Osteoblast (primary cell): ENCODE results near the gene STARD9. TPM values are rescaled to one million over a fixed set of nuclear protein-coding genes. Genes with fewer than 3 reads are reported as not detected.
"Not testable (repeated sequence)": the region's sequence is repeated elsewhere in the genome, so short reads cannot be mapped to it uniquely, and the experiment has no call there.

ENCODE experiments used
- DNase-seq: peaks from one replicate; pipeline ENCODE4 v3.0.0; 2011; ENCODE audit warnings: low spot score, mixed read lengths; ENCODE audit not compliant: insufficient read length; ENCODE audit errors: missing footprints
- H2AFZ ChIP-seq: 2 replicates; pipeline ENCODE4 v1.6.0; 2011; ENCODE audit warnings: mild to moderate bottlenecking, low read length
- H3K27ac ChIP-seq: 2 replicates; pipeline ENCODE4 v1.5.1; 2011; ENCODE audit warnings: mild to moderate bottlenecking, low read depth, low read length, moderate library complexity
- H3K27me3 ChIP-seq: 2 replicates; pipeline ENCODE4 v1.6.0; 2012; ENCODE audit warnings: mild to moderate bottlenecking, control low read depth, inconsistent platforms, low read length, moderate library complexity; ENCODE audit not compliant: insufficient read depth
- H3K36me3 ChIP-seq: 2 replicates; pipeline ENCODE4 v1.5.1; 2011; ENCODE audit warnings: mild to moderate bottlenecking, low read length, control low read depth, moderate library complexity; ENCODE audit not compliant: insufficient read depth
- H3K4me1 ChIP-seq: 2 replicates; pipeline ENCODE4 v1.5.1; 2011; ENCODE audit warnings: mild to moderate bottlenecking, low read length, control low read depth, moderate library complexity; ENCODE audit not compliant: insufficient read depth
- H3K4me2 ChIP-seq: 2 replicates; pipeline ENCODE4 v1.6.0; 2011; ENCODE audit warnings: mild to moderate bottlenecking, low read length; ENCODE audit not compliant: insufficient read depth
- H3K4me3 ChIP-seq: fragments of 200-600 bp; sonication (generic); 3 replicates; pipeline ENCODE4 v1.5.1; 2012; ENCODE audit warnings: mild to moderate bottlenecking, low read length, inconsistent platforms; ENCODE audit not compliant: insufficient read depth
- H3K79me2 ChIP-seq: 2 replicates; pipeline ENCODE4 v1.6.0; 2012; ENCODE audit warnings: mild to moderate bottlenecking, low read length, control low read depth, inconsistent platforms; ENCODE audit not compliant: insufficient read depth
- H3K9me3 ChIP-seq: 2 replicates; pipeline ENCODE4 v1.5.1; 2011; ENCODE audit warnings: low read depth, low read length, control low read depth
- H4K20me1 ChIP-seq: 2 replicates; pipeline ENCODE4 v1.6.0; 2012; ENCODE audit warnings: mild to moderate bottlenecking, low read length, control low read depth; ENCODE audit not compliant: insufficient read depth
- total RNA-seq: library from RNA; depleted of rRNA; stranded (reverse); fragments of >200 nt; gene quantifications from 2 replicates; pipeline ENCODE4 v1.2.3, GENCODE V29; 2012
- TF ChIP-seq, protein P1 (sequence below): IDR thresholded peaks from 2 replicates; pipeline ENCODE4 v1.5.1; 2011; ENCODE audit warnings: mild to moderate bottlenecking, low read depth, low read length, moderate library complexity; ENCODE audit errors: extremely low read depth

The STARD9 gene
- total RNA-seq, 1 donor = 9.4 TPM

DNA sequence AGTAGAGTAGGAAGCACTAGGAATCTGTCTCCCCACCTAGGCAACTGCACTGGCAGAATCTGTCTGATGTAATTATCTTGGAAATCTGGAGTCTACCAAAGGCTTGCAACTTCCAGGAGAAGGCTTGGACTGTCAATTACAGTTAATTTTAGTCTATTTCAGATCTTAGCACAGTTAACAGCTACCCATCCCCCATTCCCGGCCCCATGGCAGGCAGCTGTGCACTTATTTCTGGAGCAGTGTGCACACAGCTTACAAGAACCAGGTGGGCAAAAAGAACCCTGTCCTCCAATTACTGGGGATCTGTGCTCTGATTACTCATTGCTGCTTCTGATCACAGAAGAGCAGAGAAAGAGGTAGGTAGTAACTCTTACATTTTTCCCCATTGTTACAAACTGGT lies 173.9 kb downstream of the STARD9 start:
- Histone ChIP-seq H3K36me3 (peaks cover 7% of the 10 kb centered on the region), H3K9me3 (no peaks in the 10 kb centered on the region), H3K4me2 (no peak overlapping the region), H3K79me2 (no peaks in the 10 kb centered on the region), H2AFZ (no peak overlapping the region), H3K27me3 (no peaks in the 10 kb centered on the region), H3K4me1 (no peaks in the 10 kb centered on the region), H3K27ac (no peak overlapping the region), H4K20me1 (no peaks in the 10 kb centered on the region), H3K4me3 (no peak overlapping the region)
- no peak for DNase-seq
- TF ChIP-seq, protein P1, sequence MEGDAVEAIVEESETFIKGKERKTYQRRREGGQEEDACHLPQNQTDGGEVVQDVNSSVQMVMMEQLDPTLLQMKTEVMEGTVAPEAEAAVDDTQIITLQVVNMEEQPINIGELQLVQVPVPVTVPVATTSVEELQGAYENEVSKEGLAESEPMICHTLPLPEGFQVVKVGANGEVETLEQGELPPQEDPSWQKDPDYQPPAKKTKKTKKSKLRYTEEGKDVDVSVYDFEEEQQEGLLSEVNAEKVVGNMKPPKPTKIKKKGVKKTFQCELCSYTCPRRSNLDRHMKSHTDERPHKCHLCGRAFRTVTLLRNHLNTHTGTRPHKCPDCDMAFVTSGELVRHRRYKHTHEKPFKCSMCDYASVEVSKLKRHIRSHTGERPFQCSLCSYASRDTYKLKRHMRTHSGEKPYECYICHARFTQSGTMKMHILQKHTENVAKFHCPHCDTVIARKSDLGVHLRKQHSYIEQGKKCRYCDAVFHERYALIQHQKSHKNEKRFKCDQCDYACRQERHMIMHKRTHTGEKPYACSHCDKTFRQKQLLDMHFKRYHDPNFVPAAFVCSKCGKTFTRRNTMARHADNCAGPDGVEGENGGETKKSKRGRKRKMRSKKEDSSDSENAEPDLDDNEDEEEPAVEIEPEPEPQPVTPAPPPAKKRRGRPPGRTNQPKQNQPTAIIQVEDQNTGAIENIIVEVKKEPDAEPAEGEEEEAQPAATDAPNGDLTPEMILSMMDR = no peak

DNA sequence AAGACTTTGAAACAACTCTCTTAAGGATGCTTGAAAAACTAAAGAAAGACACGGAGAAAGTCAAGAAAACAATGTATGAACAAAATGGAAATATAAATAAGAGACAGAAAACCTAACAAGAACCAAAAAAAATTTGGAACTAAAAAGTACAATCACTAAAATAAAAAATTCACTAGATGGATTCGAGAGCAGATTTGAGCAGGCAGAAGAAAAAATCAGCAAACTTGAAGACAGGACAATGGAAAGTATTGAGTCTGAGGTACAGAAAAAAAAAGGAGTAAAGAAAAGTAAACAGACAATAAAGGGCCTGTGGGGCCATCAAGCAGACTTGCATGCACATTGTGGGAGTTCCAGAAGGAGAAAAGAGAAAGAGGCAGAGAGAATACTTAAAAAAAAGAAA lies 174.9 kb downstream of the STARD9 start:
- no peak for DNase-seq
- Histone ChIP-seq H3K9me3 (no peaks in the 10 kb centered on the region), H3K27ac (no peak overlapping the region), H4K20me1 (no peaks in the 10 kb centered on the region), H3K36me3 (peaks cover 7% of the 10 kb centered on the region), H3K4me2 (no peak overlapping the region), H3K27me3 (no peaks in the 10 kb centered on the region), H3K4me3 (no peak overlapping the region), H2AFZ (no peak overlapping the region), H3K79me2 (no peaks in the 10 kb centered on the region), H3K4me1 (no peaks in the 10 kb centered on the region)
- TF ChIP-seq, protein P1 = no peak

DNA sequence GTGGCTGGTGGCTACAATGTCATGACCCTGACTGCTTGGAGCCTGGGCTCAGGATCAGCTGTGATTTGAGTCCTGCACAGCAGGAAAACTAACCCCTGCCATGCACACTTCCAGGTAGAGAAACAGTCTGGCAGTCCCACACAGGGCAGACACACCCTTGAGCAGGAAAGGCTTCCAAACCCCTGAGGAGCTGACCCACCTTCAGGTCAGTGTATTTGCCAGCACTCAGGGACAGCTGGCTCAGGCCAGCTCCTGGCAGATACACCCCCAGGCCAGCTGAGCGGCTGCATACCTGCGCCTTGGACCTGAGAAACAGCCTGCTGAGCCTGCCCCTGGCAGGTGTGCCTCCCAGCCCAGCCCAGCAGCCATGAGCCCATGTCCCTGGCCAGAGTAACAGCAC lies 183.7 kb downstream of the STARD9 start:
- Histone ChIP-seq H3K79me2 (peaks cover 5% of the 10 kb centered on the region), H3K36me3 (no peaks in the 10 kb centered on the region), H4K20me1 (no peaks in the 10 kb centered on the region), H3K27me3 (no peaks in the 10 kb centered on the region), H3K4me2 (no peak overlapping the region), H3K27ac (no peak overlapping the region), H2AFZ (no peak overlapping the region), H3K9me3 (peaks cover 3% of the 10 kb centered on the region), H3K4me1 (no peaks in the 10 kb centered on the region), H3K4me3 (no peak overlapping the region)
- TF ChIP-seq, protein P1 = no peak
- DNase-seq = no peak

GRCh38 chr15:42760759-42761158 lies 185.4 kb downstream of the STARD9 start:
- TF ChIP-seq, protein P1 = no peak
- Histone ChIP-seq H3K79me2 (peaks cover 5% of the 10 kb centered on the region), H4K20me1 (no peaks in the 10 kb centered on the region), H3K4me2 (no peak overlapping the region), H3K36me3 (no peaks in the 10 kb centered on the region), H3K9me3 (peaks cover 3% of the 10 kb centered on the region), H2AFZ (no peak overlapping the region), H3K27ac (no peak overlapping the region), H3K4me1 (no peaks in the 10 kb centered on the region), H3K4me3 (no peak overlapping the region), H3K27me3 (no peaks in the 10 kb centered on the region)
- no peak for DNase-seq

DNA sequence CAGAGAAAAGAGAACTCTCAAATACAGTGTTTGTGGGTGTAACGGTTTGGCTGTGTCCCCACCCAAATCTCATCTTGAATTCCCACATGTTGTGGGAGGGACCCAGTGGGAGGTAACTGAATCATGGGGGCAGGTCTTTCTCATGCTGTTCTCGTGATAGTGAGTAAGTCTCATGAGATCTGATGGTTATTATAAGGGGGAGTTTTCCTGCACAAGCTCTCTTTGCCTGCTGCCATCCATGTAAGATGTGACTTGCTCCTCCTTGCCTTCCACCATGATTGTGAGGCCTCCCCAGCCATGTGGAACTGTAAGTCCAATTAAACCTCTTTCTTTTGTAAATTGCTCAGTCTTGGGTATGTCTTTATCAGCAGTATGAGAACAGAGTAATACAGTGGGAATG lies 186.4 kb downstream of the STARD9 start:
- not testable (repeated sequence) for H3K27ac ChIP-seq, H3K79me2 ChIP-seq, H2AFZ ChIP-seq, H3K4me1 ChIP-seq, H3K36me3 ChIP-seq, H3K27me3 ChIP-seq, DNase-seq, H3K4me2 ChIP-seq, H3K4me3 ChIP-seq, H3K9me3 ChIP-seq, H4K20me1 ChIP-seq

GRCh38 chr15:42764154-42764731 lies 188.8 kb downstream of the STARD9 start:
- H3K79me2 ChIP-seq, H3K4me2 ChIP-seq, H3K4me3 ChIP-seq, H4K20me1 ChIP-seq, H3K36me3 ChIP-seq, H3K27me3 ChIP-seq, H2AFZ ChIP-seq, DNase-seq, H3K27ac ChIP-seq, H3K9me3 ChIP-seq, H3K4me1 ChIP-seq: not testable (repeated sequence)
